Effector memory CD8-positive, alpha-beta T cell (primary cell): ENCODE data around the gene NUDT1.

Source experiments
- ATAC-seq: fragments of 150-1000 bp; cut with Tn5 transposase; replicated peaks from 2 replicates; pipeline ENCODE4 v1.10.0; 2021; ENCODE audit warnings: mild to moderate bottlenecking, moderate library complexity
- DNase-seq, 3 experiments: peaks; one replicate each; pipeline ENCODE4 v3.0.0; 2021
- H3K27ac Mint-ChIP-seq, 2 donors: one replicate each; pipeline ENCODE4 v1.8.0; 2022; ENCODE audit warnings: mild to moderate bottlenecking in 2 of 2, mixed read lengths in 2 of 2, moderate library complexity in 2 of 2
- H3K27me3 Mint-ChIP-seq, 2 donors: one replicate each; pipeline ENCODE4 v1.8.0; 2022; ENCODE audit warnings: mixed read lengths in 2 of 2
- H3K36me3 Mint-ChIP-seq: one replicate; pipeline ENCODE4 v1.8.0; 2022; ENCODE audit warnings: mild to moderate bottlenecking, moderate library complexity, mixed read lengths; ENCODE audit not compliant: insufficient read depth
- H3K4me1 Mint-ChIP-seq, 2 donors: one replicate each; pipeline ENCODE4 v1.8.0; 2022; ENCODE audit warnings: low read depth in 2 of 2, mixed read lengths in 2 of 2
- H3K4me3 Mint-ChIP-seq, 2 donors: one replicate each; pipeline ENCODE4 v1.8.0; 2022; ENCODE audit warnings: mild to moderate bottlenecking in 2 of 2, mixed read lengths in 2 of 2, moderate library complexity in 2 of 2
- H3K9me3 Mint-ChIP-seq, 2 donors: one replicate each; pipeline ENCODE4 v1.8.0; 2022; ENCODE audit warnings: mixed read lengths in 2 of 2

Gene NUDT1

DNA sequence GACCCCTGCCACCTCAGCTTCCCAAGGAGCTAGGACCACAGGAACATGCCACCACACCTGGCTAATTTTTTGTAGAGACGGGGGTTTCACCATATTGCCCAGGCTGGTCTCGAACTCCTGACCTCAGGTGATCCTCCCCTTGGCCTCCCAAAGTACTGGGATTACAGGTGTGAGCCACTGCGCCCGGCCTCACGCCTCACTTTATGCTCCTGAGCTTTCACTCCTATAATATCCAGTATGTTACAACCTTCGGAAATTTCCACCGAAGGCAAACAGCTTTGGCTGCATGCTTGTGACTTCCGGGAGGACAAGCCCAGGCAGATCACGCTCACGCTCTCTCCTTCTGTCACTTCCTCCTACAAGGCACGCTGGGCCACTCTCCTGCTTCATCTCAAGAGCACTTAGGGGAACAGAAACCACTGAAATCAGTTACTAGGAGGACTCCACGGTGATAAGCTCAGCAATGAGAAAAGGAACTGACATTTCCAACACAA lies 4.9 kb upstream of the NUDT1 start:
- DNase-seq (no peak), ATAC-seq (no peak)
- Mint-ChIP-seq H3K27ac (peak overlapping the region in 1 of 2 donors; percentile 9), H3K27me3 (no peaks in the 10 kb centered on the region), H3K9me3 (no peaks in the 10 kb centered on the region), H3K4me1 (peaks cover 9 to 21% of the 10 kb centered on the region in 2 donors), H3K36me3 (peaks cover 40% of the 10 kb centered on the region), H3K4me3 (no peak overlapping the region)

DNA sequence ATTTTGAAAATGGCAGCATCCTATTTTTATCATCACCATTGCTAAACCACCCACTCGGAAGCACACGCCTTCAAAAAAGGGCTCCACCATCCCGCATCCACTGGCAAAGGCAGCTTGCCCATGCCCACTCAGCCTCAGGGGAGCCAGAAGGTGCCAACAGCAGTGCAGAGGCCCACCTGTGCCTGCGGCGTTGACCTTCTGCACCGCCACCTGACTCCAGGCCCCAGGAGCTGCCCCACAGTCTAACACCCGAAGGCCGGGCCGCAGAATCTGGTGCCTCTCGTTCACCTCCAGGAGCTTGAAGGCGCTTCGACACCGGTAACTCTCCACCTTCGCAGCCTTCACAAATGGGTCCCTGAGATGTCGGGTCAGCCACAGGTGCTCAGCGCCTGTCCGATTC lies 2.8 kb upstream of the NUDT1 start:
- Mint-ChIP-seq H3K27ac (no peak overlapping the region), H3K4me3 (no peak overlapping the region), H3K9me3 (no peaks in the 10 kb centered on the region), H3K4me1 (peaks cover 9 to 18% of the 10 kb centered on the region in 2 donors), H3K36me3 (peaks cover 33% of the 10 kb centered on the region), H3K27me3 (no peaks in the 10 kb centered on the region)
- DNase-seq (no peak), ATAC-seq (no peak)

DNA sequence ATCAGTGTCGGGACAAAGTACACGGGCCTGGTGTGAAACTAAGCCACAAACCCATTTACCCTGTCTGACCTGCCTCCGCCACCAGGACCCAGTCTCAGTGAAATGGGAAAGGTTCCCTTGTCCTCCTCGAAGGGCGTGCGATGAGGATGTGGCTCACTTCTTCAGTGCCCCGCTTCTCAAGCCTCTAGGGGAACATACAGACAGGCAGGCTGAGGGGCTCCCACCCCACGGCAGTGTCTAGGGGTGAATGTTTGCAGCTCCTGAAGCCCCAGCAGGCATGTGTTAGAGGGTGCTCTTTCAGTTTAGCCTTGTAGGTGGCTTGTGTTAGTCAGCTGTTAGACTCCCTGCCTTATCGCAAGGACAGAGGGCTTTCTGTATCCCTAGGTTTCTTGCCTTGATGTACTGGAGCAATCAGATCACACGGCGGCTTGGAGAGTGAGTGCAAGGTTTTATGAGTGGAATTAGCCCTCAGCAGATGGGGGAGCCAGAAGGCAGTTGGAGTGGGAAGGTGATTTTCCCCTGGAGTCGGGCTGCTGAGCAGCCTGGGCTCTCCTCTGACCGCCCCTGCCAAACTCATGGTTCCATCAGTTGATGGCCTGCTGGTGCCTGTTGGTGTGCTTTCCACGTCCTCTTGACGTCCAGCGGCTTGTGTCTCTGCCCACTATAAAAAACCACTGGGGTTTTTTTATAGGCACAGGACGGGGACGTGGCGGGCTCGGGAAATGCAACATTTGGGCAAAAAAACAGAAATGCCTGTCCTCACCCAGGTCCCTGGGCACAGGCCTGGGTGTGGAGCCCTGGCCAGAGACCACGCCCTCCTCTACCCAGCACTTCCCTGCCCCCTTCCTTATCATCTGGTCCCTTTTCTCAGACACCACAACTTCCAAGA lies 759 bp downstream of the NUDT1 start:
- ATAC-seq (peak; percentile 56), DNase-seq (peak in 2 of 3 experiments; percentile 13 to 21)
- Mint-ChIP-seq H3K36me3 (peaks cover 20% of the 10 kb centered on the region), H3K4me3 (peak overlapping the region; percentile 90 to 91), H3K9me3 (no peaks in the 10 kb centered on the region), H3K27me3 (no peaks in the 10 kb centered on the region), H3K4me1 (peaks cover 7 to 13% of the 10 kb centered on the region in 2 donors), H3K27ac (peak overlapping the region; percentile 94 to 96)

DNA sequence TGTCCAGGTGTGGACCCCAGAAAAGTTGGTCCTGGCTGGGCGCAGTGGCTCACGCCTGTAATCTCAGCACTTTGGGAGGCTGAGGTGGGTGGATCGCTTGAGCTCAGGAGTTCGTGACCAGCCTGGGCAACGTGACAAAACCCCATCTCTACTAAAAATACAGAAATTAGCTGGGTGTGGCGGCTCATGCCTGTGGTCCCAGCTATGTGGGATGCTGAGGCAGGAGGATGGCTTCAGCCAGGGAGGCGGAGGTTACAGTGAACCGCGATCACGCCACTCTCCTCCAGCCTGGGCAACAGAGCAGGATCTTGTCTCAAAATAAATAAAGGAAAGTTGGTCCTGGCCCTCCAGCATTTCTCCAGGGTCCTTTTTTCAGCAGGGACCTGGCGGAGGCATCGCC lies 1.4 kb downstream of the NUDT1 start:
- Mint-ChIP-seq H3K9me3 (no peaks in the 10 kb centered on the region), H3K36me3 (peaks cover 13% of the 10 kb centered on the region), H3K4me1 (peaks cover 12 to 17% of the 10 kb centered on the region in 2 donors), H3K4me3 (peak overlapping the region in 1 of 2 donors; percentile 90), H3K27ac (peak overlapping the region in 1 of 2 donors; percentile 51), H3K27me3 (no peaks in the 10 kb centered on the region)
- no peak for DNase-seq
- ATAC-seq = no peak

DNA sequence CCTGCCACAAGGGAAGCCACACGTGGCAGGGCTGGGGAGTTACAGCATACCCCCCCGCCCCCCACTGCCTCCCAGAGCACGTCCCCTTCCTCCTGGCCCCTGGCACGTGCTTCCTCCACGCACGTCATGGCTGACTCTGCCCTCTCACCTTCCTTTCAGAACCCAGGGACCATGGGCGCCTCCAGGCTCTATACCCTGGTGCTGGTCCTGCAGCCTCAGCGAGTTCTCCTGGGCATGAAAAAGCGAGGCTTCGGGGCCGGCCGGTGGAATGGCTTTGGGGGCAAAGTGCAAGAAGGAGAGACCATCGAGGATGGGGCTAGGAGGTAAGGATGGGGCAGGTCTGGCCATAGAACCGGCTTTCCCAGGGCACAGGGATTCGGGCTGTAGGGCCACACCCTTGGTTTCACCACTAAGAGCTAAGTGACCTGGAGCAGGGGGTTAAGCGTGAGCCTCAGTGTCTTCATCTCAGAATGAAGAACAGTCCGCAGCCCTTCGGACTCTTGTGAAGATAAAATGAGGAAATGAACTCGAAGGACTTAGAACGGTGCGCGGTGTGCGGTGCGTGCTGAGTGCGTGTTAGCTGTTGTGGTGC lies 2.5 kb downstream of the NUDT1 start:
- H3K9me3 Mint-ChIP-seq = no peaks in the 10 kb centered on the region

DNA sequence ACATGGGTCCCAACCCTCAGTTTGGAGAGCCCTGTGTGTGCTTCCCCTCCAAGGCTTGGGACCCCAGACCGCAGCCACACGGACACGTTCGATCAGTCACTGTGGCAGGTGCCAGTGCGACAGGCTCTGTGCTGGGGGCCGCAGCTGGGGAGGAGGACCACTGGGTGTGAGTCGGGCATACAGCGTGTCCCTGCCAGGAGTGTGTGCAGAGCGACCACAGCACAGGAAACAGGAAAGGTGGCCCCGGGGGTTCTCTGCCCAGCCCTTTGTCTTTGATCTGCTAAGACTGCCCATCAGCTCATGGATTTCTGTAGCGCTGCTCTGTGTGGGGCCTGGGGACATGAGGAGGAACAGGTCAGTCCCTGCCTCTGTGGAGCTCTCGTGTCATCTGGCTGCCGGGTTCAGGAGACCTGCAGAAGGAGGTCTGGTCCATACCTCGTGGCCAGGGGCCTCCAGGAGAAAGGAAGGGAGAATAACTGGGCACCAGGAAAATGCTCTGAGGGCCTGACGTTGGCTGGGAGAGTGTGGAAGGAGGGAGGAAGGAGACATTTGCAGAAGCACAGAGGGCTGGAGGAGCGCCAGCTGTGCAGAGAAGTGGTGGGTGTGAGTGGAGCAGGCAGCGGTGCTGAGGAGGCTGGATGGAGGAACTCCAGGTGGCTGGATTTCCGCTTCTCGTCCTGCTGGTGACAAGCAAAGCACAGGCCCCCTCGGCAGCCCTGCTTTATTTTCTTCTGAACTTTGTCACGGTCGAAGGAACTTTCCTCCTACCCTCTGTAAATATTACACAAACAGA lies 4.1 kb downstream of the NUDT1 start:
- H3K27ac Mint-ChIP-seq = no peak overlapping the region
- DNase-seq (no peak), ATAC-seq (no peak)
- no peaks in the 10 kb centered on the region for H3K27me3 Mint-ChIP-seq
- H3K4me3 Mint-ChIP-seq = no peak overlapping the region
- H3K36me3 Mint-ChIP-seq = peaks cover 18% of the 10 kb centered on the region
- H3K4me1 Mint-ChIP-seq = peaks cover 14 to 23% of the 10 kb centered on the region in 2 donors
- no peaks in the 10 kb centered on the region for H3K9me3 Mint-ChIP-seq

More for the DNA sequence above, 2.5 kb downstream of the NUDT1 start:
- DNase-seq (no peak), ATAC-seq (no peak)
- no peak overlapping the region for H3K4me3 Mint-ChIP-seq
- H3K4me1 Mint-ChIP-seq = peaks cover 20 to 22% of the 10 kb centered on the region in 2 donors
- H3K27me3 Mint-ChIP-seq = no peaks in the 10 kb centered on the region
- peaks cover 10% of the 10 kb centered on the region for H3K36me3 Mint-ChIP-seq
- H3K27ac Mint-ChIP-seq = no peak overlapping the region

DNA sequence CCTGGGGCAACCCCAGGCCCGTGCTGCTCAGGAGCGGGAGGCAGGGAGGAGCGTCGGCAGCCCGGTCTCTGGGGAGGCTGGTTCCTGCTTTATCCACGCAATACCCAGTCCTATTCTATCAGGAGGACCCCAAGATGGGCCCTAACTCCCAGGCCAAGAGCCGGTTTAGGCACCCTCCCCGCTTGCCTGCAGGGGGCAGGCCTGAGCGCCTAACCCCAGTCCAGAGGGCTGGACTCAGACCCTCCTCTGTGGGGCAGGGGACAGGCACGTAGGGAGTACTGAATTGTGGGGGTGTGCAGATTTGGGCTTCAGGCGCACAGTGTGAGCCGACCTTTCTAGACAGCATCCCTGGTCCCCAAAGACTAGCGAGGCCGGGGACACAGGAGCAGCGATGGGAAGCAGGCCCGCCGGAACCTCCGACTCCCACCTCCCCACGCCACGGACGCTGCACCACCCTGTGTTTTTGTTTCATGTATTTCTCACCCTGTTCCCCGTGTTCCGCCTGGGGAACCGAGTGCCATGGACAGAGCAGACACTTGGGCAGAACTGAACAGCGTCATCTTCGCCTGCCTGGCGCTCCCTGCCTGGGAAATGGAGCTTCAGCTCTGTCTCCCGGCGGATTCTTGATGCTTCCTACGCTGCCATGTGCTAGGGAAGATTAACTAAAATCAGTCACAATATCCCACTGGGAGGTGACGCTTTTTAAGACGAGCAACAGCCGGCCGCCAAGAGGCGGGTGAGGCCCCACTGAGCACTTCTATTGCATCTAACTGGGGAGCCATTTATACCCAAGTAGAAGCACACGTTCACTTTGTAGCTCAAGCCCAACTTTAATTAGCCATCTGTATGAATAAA lies 5.3 kb downstream of the NUDT1 start:
- no peak overlapping the region for H3K4me3 Mint-ChIP-seq
- H3K4me1 Mint-ChIP-seq = peaks cover 14 to 22% of the 10 kb centered on the region in 2 donors
- no peak for DNase-seq
- H3K27ac Mint-ChIP-seq = peak overlapping the region in 1 of 2 donors; percentile 63
- H3K36me3 Mint-ChIP-seq = peaks cover 14% of the 10 kb centered on the region
- ATAC-seq = no peak
- no peaks in the 10 kb centered on the region for H3K27me3 Mint-ChIP-seq
- no peaks in the 10 kb centered on the region for H3K9me3 Mint-ChIP-seq

DNA sequence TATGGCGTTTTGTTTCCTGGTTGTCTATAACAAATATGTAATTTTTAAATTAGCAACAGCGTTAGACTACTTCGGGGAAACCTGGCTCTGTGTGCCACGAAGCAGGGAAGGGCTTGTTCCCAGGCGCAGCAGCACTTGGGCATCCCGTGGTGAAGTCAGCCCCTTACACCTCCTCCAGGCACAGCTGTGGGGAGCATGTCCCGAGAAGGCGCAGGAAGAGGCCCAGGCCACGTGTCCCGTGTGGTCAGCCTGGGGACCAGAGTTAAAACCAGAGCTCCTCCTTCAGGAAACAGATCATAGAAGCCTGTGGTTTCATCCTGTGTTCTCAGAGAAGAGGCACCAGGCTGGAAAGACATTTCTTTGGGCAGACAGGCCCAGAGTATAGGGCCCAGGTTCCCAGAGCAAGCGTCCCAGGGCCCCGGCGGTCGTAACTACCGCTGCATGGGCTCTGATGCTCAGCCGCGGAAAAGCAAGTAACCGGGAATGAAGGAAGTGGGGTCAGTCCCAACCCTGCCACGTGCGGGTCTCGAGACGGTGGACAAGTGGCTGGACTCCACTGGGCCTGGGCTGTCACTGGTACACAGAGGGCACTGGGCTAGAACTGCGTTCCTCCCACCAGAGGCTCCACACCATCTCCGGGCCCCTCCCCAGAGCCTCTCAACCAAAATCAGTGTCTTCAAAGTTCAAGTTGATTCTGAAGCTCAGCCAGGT lies 7.1 kb downstream of the NUDT1 start:
- Mint-ChIP-seq H3K9me3 (no peaks in the 10 kb centered on the region), H3K27ac (peak overlapping the region; percentile 78 to 79), H3K4me1 (peaks cover 13 to 20% of the 10 kb centered on the region in 2 donors), H3K36me3 (peaks cover 14% of the 10 kb centered on the region), H3K4me3 (peak overlapping the region; percentile 41 to 67), H3K27me3 (no peaks in the 10 kb centered on the region)
- ATAC-seq = peak; percentile 50
- DNase-seq = no peak

DNA sequence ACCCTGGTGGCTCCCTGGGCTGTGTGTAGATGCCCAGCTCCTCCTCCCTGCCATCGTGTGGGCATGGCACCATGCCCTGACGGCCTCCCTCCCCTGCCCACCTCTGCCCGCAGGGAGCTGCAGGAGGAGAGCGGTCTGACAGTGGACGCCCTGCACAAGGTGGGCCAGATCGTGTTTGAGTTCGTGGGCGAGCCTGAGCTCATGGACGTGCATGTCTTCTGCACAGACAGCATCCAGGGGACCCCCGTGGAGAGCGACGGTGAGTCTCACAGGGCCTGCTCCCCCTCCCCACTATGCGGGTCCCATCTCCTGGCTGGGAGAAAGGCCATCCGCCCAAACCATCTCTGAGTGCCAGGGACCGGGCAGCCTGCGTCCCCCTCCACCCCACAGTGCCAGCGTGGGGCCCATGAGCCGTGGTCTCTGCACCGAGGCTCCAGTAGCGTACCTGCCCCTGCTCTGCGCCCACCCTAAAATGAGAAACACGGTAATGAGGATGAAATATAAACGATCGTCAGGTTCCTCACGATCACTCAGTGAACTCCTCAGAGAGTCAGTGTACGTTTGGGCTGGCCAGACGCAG lies 7.8 kb downstream of the NUDT1 start:
- Mint-ChIP-seq H3K9me3 (no peaks in the 10 kb centered on the region), H3K4me1 (peaks cover 13 to 20% of the 10 kb centered on the region in 2 donors), H3K4me3 (no peak overlapping the region), H3K27me3 (no peaks in the 10 kb centered on the region), H3K27ac (no peak overlapping the region), H3K36me3 (peaks cover 14% of the 10 kb centered on the region)
- ATAC-seq (no peak), DNase-seq (no peak)

DNA sequence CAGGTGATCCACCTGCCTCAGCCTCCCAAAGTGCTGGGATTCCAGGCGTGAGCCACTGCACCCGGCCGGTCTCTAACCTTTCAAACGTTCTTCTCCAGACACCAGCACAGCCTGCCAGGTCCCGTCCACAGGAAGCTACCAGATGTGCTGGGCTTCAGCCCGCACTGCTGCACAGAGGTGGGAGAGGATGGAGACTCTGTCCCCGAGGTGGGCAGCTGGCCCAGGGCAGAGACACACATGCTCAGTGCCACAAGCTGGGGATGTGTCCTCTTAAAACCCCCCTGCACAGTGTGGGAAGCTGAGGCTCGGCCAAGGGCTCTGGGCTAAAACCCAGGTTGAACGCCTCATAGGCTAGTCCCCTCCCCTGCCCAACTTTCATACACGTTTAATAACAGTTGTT lies 9.4 kb downstream of the NUDT1 start:
- Mint-ChIP-seq H3K27ac (no peak overlapping the region), H3K36me3 (peaks cover 12% of the 10 kb centered on the region), H3K27me3 (no peaks in the 10 kb centered on the region), H3K9me3 (no peaks in the 10 kb centered on the region), H3K4me3 (no peak overlapping the region), H3K4me1 (peaks cover 16 to 24% of the 10 kb centered on the region in 2 donors)
- no peak for DNase-seq
- no peak for ATAC-seq

DNA sequence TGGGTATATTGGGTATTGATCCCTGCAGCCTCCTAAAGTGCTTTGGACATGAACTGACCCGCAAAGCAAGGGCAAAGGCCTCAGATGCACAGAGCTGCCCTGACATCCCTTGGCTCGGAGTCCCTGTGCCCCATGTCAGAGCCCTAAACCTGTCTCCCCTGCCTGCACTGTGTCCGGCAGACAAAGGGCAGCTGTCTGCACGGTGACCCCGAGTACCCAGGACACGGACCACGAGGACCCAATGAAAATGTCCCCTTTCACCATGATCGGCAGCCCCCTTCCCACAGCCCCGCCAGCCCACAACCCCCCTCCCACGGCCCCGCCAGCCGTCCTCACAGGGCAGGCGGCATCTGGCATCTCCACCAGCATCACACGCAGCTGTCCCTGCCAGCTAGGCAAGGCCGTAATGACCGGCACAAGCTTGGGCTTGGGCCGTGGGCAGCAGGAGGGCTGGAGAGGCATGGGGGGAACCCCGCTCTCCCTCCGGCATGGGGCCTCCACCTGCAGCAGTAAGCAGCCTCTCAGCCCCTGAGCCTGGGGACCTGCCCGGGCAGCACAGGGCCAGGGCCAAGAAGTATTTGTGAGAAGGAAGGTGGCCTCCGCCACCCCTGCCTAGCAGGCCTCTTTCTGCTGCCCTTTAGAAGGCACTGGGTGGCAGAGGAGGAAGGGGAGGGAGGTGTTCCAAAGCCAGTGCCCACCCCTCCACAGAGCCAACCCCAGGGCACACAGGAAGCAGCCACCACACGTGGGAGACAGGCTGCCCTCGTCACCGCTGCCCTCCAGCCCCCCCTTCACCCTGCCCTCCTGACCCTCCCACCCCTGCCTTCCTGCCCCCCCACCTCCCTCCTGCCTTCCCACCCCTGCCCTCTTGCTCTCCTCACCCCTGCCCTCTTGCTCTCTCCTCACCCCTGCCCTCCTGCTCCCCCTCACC lies 10.1 kb downstream of the NUDT1 start:
- Mint-ChIP-seq H3K27ac (peak overlapping the region in 1 of 2 donors; percentile 84), H3K9me3 (no peaks in the 10 kb centered on the region), H3K27me3 (no peaks in the 10 kb centered on the region), H3K4me1 (peaks cover 16 to 24% of the 10 kb centered on the region in 2 donors), H3K4me3 (no peak overlapping the region), H3K36me3 (peaks cover 12% of the 10 kb centered on the region)
- peak; percentile 84 for ATAC-seq
- DNase-seq = no peak
